Epithelial cell of umbilical artery (primary cell): ENCODE data around the gene ZNF844. TPM values are rescaled to one million over a fixed set of nuclear protein-coding genes. Genes with fewer than 3 reads are reported as not detected.

Experiments used
- total RNA-seq: library from RNA; depleted of rRNA; stranded (reverse); fragments of >200 nt; gene quantifications from 2 replicates; pipeline ENCODE4 v1.2.3, GENCODE V29; 2014

ZNF844 gene
- total RNA-seq = 0.97 and 1.4 TPM in 2 replicates

DNA sequence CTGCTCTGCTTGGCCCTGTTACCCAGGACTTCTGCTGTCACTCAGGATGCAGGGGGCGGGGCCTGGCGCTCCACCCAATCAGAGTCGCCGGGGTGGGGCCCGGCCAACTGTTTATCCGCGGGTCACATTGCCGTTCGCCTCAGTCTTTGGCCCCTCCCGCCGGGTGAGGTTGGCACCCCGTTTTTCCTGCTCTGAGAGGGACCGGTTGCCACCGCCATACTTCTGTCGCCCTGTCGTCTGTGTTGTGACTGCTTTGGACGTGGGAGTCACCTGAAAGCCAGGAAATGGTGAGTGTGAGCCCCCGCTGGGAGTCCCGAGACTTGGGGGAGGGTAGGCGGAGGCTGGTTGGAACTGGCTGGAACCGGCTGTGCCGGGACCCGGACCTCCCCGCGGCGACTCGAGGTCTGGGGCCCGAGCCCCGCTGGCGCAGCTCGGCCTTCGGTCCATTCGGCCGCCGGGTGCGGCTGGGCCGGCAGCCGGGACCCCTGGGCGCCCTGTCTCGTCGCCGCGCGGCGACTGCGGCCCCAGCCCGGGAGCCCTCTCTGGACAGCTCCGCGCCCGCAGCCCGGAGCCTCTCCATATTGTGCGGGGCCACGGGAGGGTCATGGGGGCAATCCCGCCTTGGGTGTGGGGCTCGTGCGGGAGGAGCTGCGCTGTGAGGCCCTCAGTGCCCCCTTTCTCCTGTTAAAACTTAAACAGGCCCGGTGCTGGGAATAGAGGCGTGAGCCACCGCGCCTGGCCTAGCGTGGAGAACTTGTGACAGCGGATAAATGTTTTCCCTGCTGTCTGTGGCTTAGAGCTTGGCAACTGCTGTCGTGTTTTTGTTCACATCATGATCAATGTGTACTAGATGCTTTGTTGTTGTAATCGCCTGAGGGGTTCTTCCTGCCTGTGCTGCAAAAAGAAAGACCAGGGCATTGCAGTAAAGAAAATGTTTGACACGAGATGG is at the start of gene ZNF844:
ZNF844 (plus strand) TSS at position 142 of the 949 bp plus-strand sequence; CDS start at position 285, 143 bp downstream.

GRCh38 chr19:12035220-12036172 is 29.0 kb upstream of the ZNF844 start, which contains the start of gene ZNF433:
ZNF433 (minus strand) TSS chr19:12035679; CDS start chr19:12035539, 140 bp downstream.

GRCh38 chr19:12052497-12053169 is 11.9 kb upstream of the ZNF844 start, which contains the start of gene ZNF878:
ZNF878 (minus strand) TSS chr19:12052961; CDS start chr19:12052801, 160 bp downstream.

Other genes starting within 250 kb of the ZNF844 start
- gene ZNF439, start 216.0 kb upstream of the ZNF844 start, total RNA-seq = under 0.01 and 0.15 TPM in 2 replicates
- gene ZNF69, start 176.9 kb upstream of the ZNF844 start, total RNA-seq = 0.91 and 1.9 TPM in 2 replicates
- 4.5 and 6.8 TPM in 2 replicates for gene ZNF700, start 139.6 kb upstream of the ZNF844 start, total RNA-seq
- gene ZNF763, start 99.7 kb upstream of the ZNF844 start, total RNA-seq = under 0.01 TPM in 1 of 2 replicates, not detected in the other
- 1.7 and 2.6 TPM in 2 replicates for gene ZNF433, start 29.1 kb upstream of the ZNF844 start, total RNA-seq
- under 0.01 and 0.15 TPM in 2 replicates for gene ZNF878, start 11.8 kb upstream of the ZNF844 start, total RNA-seq
- gene ZNF20, start 75.6 kb downstream of the ZNF844 start, total RNA-seq = 1.9 and 2.6 TPM in 2 replicates
- gene ZNF625, start 92.0 kb downstream of the ZNF844 start, total RNA-seq = 8.8 and 10.5 TPM in 2 replicates
- gene ZNF136, start 98.4 kb downstream of the ZNF844 start, total RNA-seq = 4.2 and 5.2 TPM in 2 replicates
- gene ZNF44, start 230.2 kb downstream of the ZNF844 start, total RNA-seq = 3.9 and 8.2 TPM in 2 replicates